ENCODE measurements around the gene TRPT1. TPM values are rescaled to one million over a fixed set of nuclear protein-coding genes. Genes with fewer than 3 reads are reported as not detected.

The TRPT1 gene
- total RNA-seq, 1 donor from 2014 or later: 53.2 TPM

GRCh38 chr11:64258946-64259532 lies 33.1 kb upstream of the TRPT1 start:
- Histone ChIP-seq H3K36me3 (ENCODE audit: control insufficient read depth in 3 of 3, insufficient read depth in 3 of 3, low read length in 3 of 3) (peaks cover 47 to 50% (median 48%) of the 10 kb centered on the region in 3 donors), H3K27me3 (ENCODE audit: control insufficient read depth in 3 of 3, insufficient read depth in 3 of 3, low read length in 3 of 3) (no peaks in the 10 kb centered on the region), H3K4me1 (ENCODE audit: control insufficient read depth in 3 of 3, insufficient read depth in 3 of 3, low read length in 3 of 3) (peaks cover 2 to 4% (median 3%) of the 10 kb centered on the region in 3 donors), H3K9ac (ENCODE audit: low read depth in 1 of 3, low read length in 3 of 3) (no peak overlapping the region), H3K27ac (ENCODE audit: low read depth, low read length) (no peak overlapping the region), H3K9me3 (ENCODE audit: control insufficient read depth in 3 of 3, low read length in 3 of 3) (no peaks in the 10 kb centered on the region), H3K4me3 (ENCODE audit: low read length in 3 of 3) (no peak overlapping the region)

GRCh38 chr11:64258356-64258755 lies 32.4 kb upstream of the TRPT1 start:
- H3K9me3 ChIP-seq (ENCODE audit: control insufficient read depth in 3 of 3, low read length in 3 of 3): no peaks in the 10 kb centered on the region
- H3K4me1 ChIP-seq (ENCODE audit: control insufficient read depth in 3 of 3, insufficient read depth in 3 of 3, low read length in 3 of 3): peaks cover 9 to 10% (median 10%) of the 10 kb centered on the region in 3 donors
- no peak overlapping the region for H3K9ac ChIP-seq (ENCODE audit: low read depth in 1 of 3, low read length in 3 of 3)
- H3K27me3 ChIP-seq (ENCODE audit: control insufficient read depth in 3 of 3, insufficient read depth in 3 of 3, low read length in 3 of 3): no peaks in the 10 kb centered on the region
- H3K27ac ChIP-seq (ENCODE audit: low read depth, low read length): no peak overlapping the region
- peaks cover 45 to 47% (median 45%) of the 10 kb centered on the region in 3 donors for H3K36me3 ChIP-seq (ENCODE audit: control insufficient read depth in 3 of 3, insufficient read depth in 3 of 3, low read length in 3 of 3)
- no peak overlapping the region for H3K4me3 ChIP-seq (ENCODE audit: low read length in 3 of 3)

GRCh38 chr11:64256300-64256699 lies 30.3 kb upstream of the TRPT1 start:
- H3K27ac ChIP-seq (ENCODE audit: low read depth, low read length): no peak overlapping the region
- peaks cover 23 to 25% (median 25%) of the 10 kb centered on the region in 3 donors for H3K4me1 ChIP-seq (ENCODE audit: control insufficient read depth in 3 of 3, insufficient read depth in 3 of 3, low read length in 3 of 3)
- H3K36me3 ChIP-seq (ENCODE audit: control insufficient read depth in 3 of 3, insufficient read depth in 3 of 3, low read length in 3 of 3): peaks cover 29 to 34% (median 34%) of the 10 kb centered on the region in 3 donors

GRCh38 chr11:64255135-64256128 lies 29.4 kb upstream of the TRPT1 start:
- no peak overlapping the region for H3K9ac ChIP-seq (ENCODE audit: low read depth in 1 of 3, low read length in 3 of 3)
- peaks cover 29 to 33% (median 32%) of the 10 kb centered on the region in 3 donors for H3K4me1 ChIP-seq (ENCODE audit: control insufficient read depth in 3 of 3, insufficient read depth in 3 of 3, low read length in 3 of 3)
- H3K36me3 ChIP-seq (ENCODE audit: control insufficient read depth in 3 of 3, insufficient read depth in 3 of 3, low read length in 3 of 3): peaks cover 27 to 32% (median 31%) of the 10 kb centered on the region in 3 donors
- H3K27ac ChIP-seq (ENCODE audit: low read depth, low read length): no peak overlapping the region
- H3K27me3 ChIP-seq (ENCODE audit: control insufficient read depth in 3 of 3, insufficient read depth in 3 of 3, low read length in 3 of 3): no peaks in the 10 kb centered on the region
- H3K9me3 ChIP-seq (ENCODE audit: control insufficient read depth in 3 of 3, low read length in 3 of 3): no peaks in the 10 kb centered on the region
- H3K4me3 ChIP-seq (ENCODE audit: low read length in 3 of 3): no peak overlapping the region

More at GRCh38 chr11:64256300-64256699, 30.3 kb upstream of the TRPT1 start:
- Histone ChIP-seq H3K4me3 (ENCODE audit: low read length in 3 of 3) (no peak overlapping the region), H3K9ac (ENCODE audit: low read depth in 1 of 3, low read length in 3 of 3) (no peak overlapping the region), H3K9me3 (ENCODE audit: control insufficient read depth in 3 of 3, low read length in 3 of 3) (no peaks in the 10 kb centered on the region), H3K27me3 (ENCODE audit: control insufficient read depth in 3 of 3, insufficient read depth in 3 of 3, low read length in 3 of 3) (no peaks in the 10 kb centered on the region)

- Histone ChIP-seq H3K4me3 (ENCODE audit: low read length in 3 of 3) (no peak overlapping the region), H3K9me3 (ENCODE audit: control insufficient read depth in 3 of 3, low read length in 3 of 3) (no peaks in the 10 kb centered on the region), H3K4me1 (ENCODE audit: control insufficient read depth in 3 of 3, insufficient read depth in 3 of 3, low read length in 3 of 3) (peaks cover 29 to 36% (median 33%) of the 10 kb centered on the region in 3 donors), H3K27me3 (ENCODE audit: control insufficient read depth in 3 of 3, insufficient read depth in 3 of 3, low read length in 3 of 3) (no peaks in the 10 kb centered on the region), H3K9ac (ENCODE audit: low read depth in 1 of 3, low read length in 3 of 3) (peak overlapping the region in 1 of 3 donors; percentile 54), H3K27ac (ENCODE audit: low read depth, low read length) (no peak overlapping the region), H3K36me3 (ENCODE audit: control insufficient read depth in 3 of 3, insufficient read depth in 3 of 3, low read length in 3 of 3) (peaks cover 17 to 27% (median 23%) of the 10 kb centered on the region in 3 donors)
Measured at GRCh38 chr11:64254326-64254725, 28.3 kb upstream of the TRPT1 start.

GRCh38 chr11:64253481-64253880 lies 27.5 kb upstream of the TRPT1 start:
- H3K9ac ChIP-seq (ENCODE audit: low read depth in 1 of 3, low read length in 3 of 3): peak overlapping the region in 2 of 3 donors; percentile 10 to 54
- H3K27me3 ChIP-seq (ENCODE audit: control insufficient read depth in 3 of 3, insufficient read depth in 3 of 3, low read length in 3 of 3): no peaks in the 10 kb centered on the region
- H3K9me3 ChIP-seq (ENCODE audit: control insufficient read depth in 3 of 3, low read length in 3 of 3): no peaks in the 10 kb centered on the region
- H3K36me3 ChIP-seq (ENCODE audit: control insufficient read depth in 3 of 3, insufficient read depth in 3 of 3, low read length in 3 of 3): peaks cover 12 to 20% (median 17%) of the 10 kb centered on the region in 3 donors
- H3K4me3 ChIP-seq (ENCODE audit: low read length in 3 of 3): no peak overlapping the region
- peaks cover 29 to 36% (median 33%) of the 10 kb centered on the region in 3 donors for H3K4me1 ChIP-seq (ENCODE audit: control insufficient read depth in 3 of 3, insufficient read depth in 3 of 3, low read length in 3 of 3)
- no peak overlapping the region for H3K27ac ChIP-seq (ENCODE audit: low read depth, low read length)

GRCh38 chr11:64253043-64253442 lies 27.1 kb upstream of the TRPT1 start:
- Histone ChIP-seq H3K36me3 (ENCODE audit: control insufficient read depth in 3 of 3, insufficient read depth in 3 of 3, low read length in 3 of 3) (peaks cover 9 to 15% (median 13%) of the 10 kb centered on the region in 3 donors), H3K27ac (ENCODE audit: low read depth, low read length) (no peak overlapping the region), H3K4me3 (ENCODE audit: low read length in 3 of 3) (no peak overlapping the region), H3K27me3 (ENCODE audit: control insufficient read depth in 3 of 3, insufficient read depth in 3 of 3, low read length in 3 of 3) (no peaks in the 10 kb centered on the region), H3K9me3 (ENCODE audit: control insufficient read depth in 3 of 3, low read length in 3 of 3) (no peaks in the 10 kb centered on the region), H3K4me1 (ENCODE audit: control insufficient read depth in 3 of 3, insufficient read depth in 3 of 3, low read length in 3 of 3) (peaks cover 30 to 40% (median 34%) of the 10 kb centered on the region in 3 donors), H3K9ac (ENCODE audit: low read depth in 1 of 3, low read length in 3 of 3) (peak overlapping the region in 1 of 3 donors; percentile 54)

GRCh38 chr11:64252003-64252872 lies 26.3 kb upstream of the TRPT1 start:
- Histone ChIP-seq H3K9ac (ENCODE audit: low read depth in 1 of 3, low read length in 3 of 3) (peak overlapping the region; percentile 80 to 84 (median 81)), H3K27ac (ENCODE audit: low read depth, low read length) (no peak overlapping the region), H3K9me3 (ENCODE audit: control insufficient read depth in 3 of 3, low read length in 3 of 3) (no peaks in the 10 kb centered on the region), H3K36me3 (ENCODE audit: control insufficient read depth in 3 of 3, insufficient read depth in 3 of 3, low read length in 3 of 3) (peaks cover 8 to 14% (median 9%) of the 10 kb centered on the region in 3 donors), H3K27me3 (ENCODE audit: control insufficient read depth in 3 of 3, insufficient read depth in 3 of 3, low read length in 3 of 3) (no peaks in the 10 kb centered on the region), H3K4me3 (ENCODE audit: low read length in 3 of 3) (peak overlapping the region; percentile 73 to 78 (median 78)), H3K4me1 (ENCODE audit: control insufficient read depth in 3 of 3, insufficient read depth in 3 of 3, low read length in 3 of 3) (peaks cover 35 to 46% (median 39%) of the 10 kb centered on the region in 3 donors)

- H3K9ac ChIP-seq (ENCODE audit: low read depth in 1 of 3, low read length in 3 of 3): peak overlapping the region; percentile 80 to 84 (median 81)
- H3K9me3 ChIP-seq (ENCODE audit: control insufficient read depth in 3 of 3, low read length in 3 of 3): no peaks in the 10 kb centered on the region
- peaks cover 40 to 50% (median 44%) of the 10 kb centered on the region in 3 donors for H3K4me1 ChIP-seq (ENCODE audit: control insufficient read depth in 3 of 3, insufficient read depth in 3 of 3, low read length in 3 of 3)
- H3K4me3 ChIP-seq (ENCODE audit: low read length in 3 of 3): peak overlapping the region; percentile 73 to 78 (median 78)
- H3K27ac ChIP-seq (ENCODE audit: low read depth, low read length): no peak overlapping the region
- H3K36me3 ChIP-seq (ENCODE audit: control insufficient read depth in 3 of 3, insufficient read depth in 3 of 3, low read length in 3 of 3): peaks cover 7 to 13% (median 8%) of the 10 kb centered on the region in 3 donors
- H3K27me3 ChIP-seq (ENCODE audit: control insufficient read depth in 3 of 3, insufficient read depth in 3 of 3, low read length in 3 of 3): no peaks in the 10 kb centered on the region
Measured at GRCh38 chr11:64251753-64252002, 25.7 kb upstream of the TRPT1 start.

All from skeletal muscle tissue (tissue), 4 donors.